PC-9 (cell line): Measurements from ENCODE around the gene AGAP1. TPM values are rescaled to one million over a fixed set of nuclear protein-coding genes. Genes with fewer than 3 reads are reported as not detected.

Experiments used
- BruUV-seq: library from RNA; stranded (reverse); fragments of 400-500 nt; replicated peaks from 2 replicates; lab custom pipeline; 2021; lab: Mats Ljungman, UMichigan
- CTCF ChIA-PET: fragments of 300-600 bp; sonication (Branson Sonifier 250); formaldehyde crosslinking; loops from one replicate; lab custom pipeline; 2022; ENCODE audit warnings: antibody characterized with exemption; lab: Charles Lee
- POLR2A ChIA-PET: fragments of 300-600 bp; sonication (Branson Sonifier 250); formaldehyde crosslinking; loops from one replicate; lab custom pipeline; 2022; ENCODE audit warnings: antibody characterized with exemption; ENCODE audit not compliant: unreplicated experiment; lab: Charles Lee
- DNase-seq, 2 experiments: peaks; one replicate each; pipeline versions ENCODE4 v3.0.0 to v3.0.0-alpha.2; 2015 to 2022; ENCODE audit warnings: mixed read lengths in 1 of 2
- H2AFZ ChIP-seq: fragments of 200-600 bp; sonication (generic); 2 replicates; pipeline ENCODE4 v1.8.1; 2017; ENCODE audit warnings: antibody characterized with exemption
- H3F3A ChIP-seq: fragments of 200-600 bp; sonication (generic); 2 replicates; pipeline ENCODE4 v1.8.1; 2017; ENCODE audit warnings: antibody characterized with exemption, mild to moderate bottlenecking, low read depth; ENCODE audit not compliant: insufficient read depth
- H3K27ac ChIP-seq: fragments of 200-600 bp; sonication (generic); 2 replicates; pipeline ENCODE4 v1.6.1; 2016; ENCODE audit warnings: mixed run types
- H3K27me3 ChIP-seq: fragments of 200-600 bp; sonication (generic); 2 replicates; pipeline ENCODE4 v1.6.1; 2016; ENCODE audit warnings: low read depth, mixed run types; ENCODE audit not compliant: insufficient read depth
- H3K36me3 ChIP-seq: fragments of 200-600 bp; sonication (generic); 2 replicates; pipeline ENCODE4 v1.6.1; 2016; ENCODE audit warnings: low read depth, mixed run types
- H3K4me1 ChIP-seq: fragments of 200-600 bp; sonication (generic); replicated peaks from 2 replicates; pipeline ENCODE4 v1.6.1; 2016; ENCODE audit warnings: mixed run types; ENCODE audit not compliant: insufficient read depth
- H3K4me2 ChIP-seq: fragments of 200-600 bp; sonication (generic); 2 replicates; pipeline ENCODE4 v1.6.1; 2017; ENCODE audit warnings: mixed run types
- H3K4me3 ChIP-seq: fragments of 200-600 bp; sonication (generic); 2 replicates; pipeline ENCODE4 v1.6.1; 2016; ENCODE audit warnings: mixed run types
- H3K79me2 ChIP-seq: fragments of 200-600 bp; sonication (generic); 2 replicates; pipeline ENCODE4 v1.6.1; 2017; ENCODE audit warnings: low read depth, mixed run types
- H3K9me2 ChIP-seq: fragments of 200-600 bp; sonication (generic); 2 replicates; pipeline ENCODE4 v1.8.1; 2017; ENCODE audit warnings: mild to moderate bottlenecking; ENCODE audit not compliant: insufficient read depth
- H3K9me3 ChIP-seq: fragments of 200-600 bp; sonication (generic); 2 replicates; pipeline ENCODE4 v1.8.1; 2016; ENCODE audit warnings: low read depth; ENCODE audit not compliant: insufficient read depth
- H4K20me1 ChIP-seq: fragments of 200-600 bp; sonication (generic); 2 replicates; pipeline ENCODE4 v1.8.1; 2017; ENCODE audit not compliant: insufficient read depth
- CTCF ChIP-seq: fragments of 200-600 bp; sonication (generic); conservative IDR thresholded peaks from 2 replicates; pipeline ENCODE4 v1.6.1; 2017; ENCODE audit warnings: mixed run types, antibody characterized with exemption, mild to moderate bottlenecking, moderate library complexity
- EZH2 ChIP-seq: fragments of 200-600 bp; sonication (generic); IDR thresholded peaks from 2 replicates; pipeline ENCODE4 v1.8.0; 2017; ENCODE audit warnings: antibody characterized with exemption, low read depth
- intact Hi-C: fragments of 100-400 bp; cut with micrococcal nuclease; formaldehyde crosslinking; loops from one replicate; pipeline ENCODE4 v1.10.0; 2022; ENCODE audit not compliant: unreplicated experiment
- total RNA-seq: library from RNA; stranded (reverse); gene quantifications from 2 replicates; pipeline ENCODE4 v1.2.3, GENCODE V29; 2021

AGAP1 gene
- total RNA-seq, 1 experiment from 2014 or later, result 91.4 TPM

- intact Hi-C loops, result no loop called here
- H3K9me3 ChIP-seq, result no peaks in the 10 kb centered on the region
- H3K4me1 ChIP-seq, result peaks cover 16% of the 10 kb centered on the region
- no peaks in the 10 kb centered on the region for H3K27me3 ChIP-seq
- no peak overlapping the region for H3K27ac ChIP-seq
- no TSS peak for BruUV-seq
- TF ChIP-seq CTCF (no peak), EZH2 (no peak)
- H4K20me1 ChIP-seq, result peaks cover 12% of the 10 kb centered on the region
- H3K79me2 ChIP-seq, result peaks cover 7% of the 10 kb centered on the region
- ChIA-PET CTCF (no interaction called here), POLR2A (no interaction called here)
- no peak for DNase-seq
- H3K9me2 ChIP-seq, result no peaks in the 10 kb centered on the region
- H3F3A ChIP-seq, result peaks cover 15% of the 10 kb centered on the region
- no peaks in the 10 kb centered on the region for H3K36me3 ChIP-seq
- no peak overlapping the region for H3K4me3 ChIP-seq
- no peak overlapping the region for H3K4me2 ChIP-seq
- no peak overlapping the region for H2AFZ ChIP-seq
Observed at GRCh38 chr2:236041616-236042015, 547.8 kb downstream of the AGAP1 start.

- no TSS peak for BruUV-seq
- ChIA-PET CTCF (no interaction called here), POLR2A (no interaction called here)
- H3K27ac ChIP-seq, result no peak overlapping the region
- peaks cover 18% of the 10 kb centered on the region for H3F3A ChIP-seq
- H3K9me2 ChIP-seq, result no peaks in the 10 kb centered on the region
- H3K4me1 ChIP-seq, result peaks cover 20% of the 10 kb centered on the region
- H3K9me3 ChIP-seq, result no peaks in the 10 kb centered on the region
- no peaks in the 10 kb centered on the region for H3K27me3 ChIP-seq
- peaks cover 12% of the 10 kb centered on the region for H4K20me1 ChIP-seq
- no peak for TF ChIP-seq EZH2
- TF ChIP-seq CTCF, result no peak
- peaks cover 7% of the 10 kb centered on the region for H3K79me2 ChIP-seq
- H3K4me2 ChIP-seq, result no peak overlapping the region
- H2AFZ ChIP-seq, result no peak overlapping the region
- intact Hi-C loops, result no loop called here
- no peak overlapping the region for H3K4me3 ChIP-seq
- no peak for DNase-seq
- no peaks in the 10 kb centered on the region for H3K36me3 ChIP-seq
Observed at GRCh38 chr2:236042087-236042486, 548.2 kb downstream of the AGAP1 start.

DNA sequence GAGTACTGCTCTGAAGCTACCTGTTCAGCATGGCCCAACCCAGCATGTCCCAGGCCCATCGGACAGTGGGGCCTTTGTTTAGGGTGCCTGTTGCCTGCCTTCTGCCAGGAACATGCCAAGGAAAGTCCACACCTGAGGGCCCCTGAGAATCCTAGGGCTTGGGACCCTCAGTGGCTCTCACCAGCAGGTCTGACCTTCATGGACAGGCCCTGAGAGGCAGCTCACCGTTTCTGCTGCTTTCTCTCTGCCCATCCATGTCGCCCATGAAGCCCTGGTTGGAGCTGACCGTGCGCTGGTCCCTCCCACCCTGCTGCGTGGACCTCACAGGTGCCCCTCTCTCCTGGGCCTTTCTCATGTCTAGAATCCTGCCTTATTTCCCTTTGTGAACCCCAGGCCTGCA, 550.3 kb downstream of the AGAP1 start:
- Histone ChIP-seq H4K20me1 (peaks cover 26% of the 10 kb centered on the region), H3K27ac (no peak overlapping the region), H3K4me1 (peaks cover 36% of the 10 kb centered on the region), H3K9me2 (no peaks in the 10 kb centered on the region), H3K9me3 (no peaks in the 10 kb centered on the region), H3K4me3 (no peak overlapping the region), H3K36me3 (no peaks in the 10 kb centered on the region), H3K79me2 (peaks cover 7% of the 10 kb centered on the region), H3K4me2 (no peak overlapping the region), H2AFZ (no peak overlapping the region), H3F3A (peaks cover 35% of the 10 kb centered on the region), H3K27me3 (no peaks in the 10 kb centered on the region)
- intact Hi-C loops, result no loop called here
- POLR2A ChIA-PET, result no interaction called here
- no TSS peak for BruUV-seq
- no peak for DNase-seq
- TF ChIP-seq EZH2 (no peak), CTCF (no peak)
- CTCF ChIA-PET, result interaction anchor here (0.7 to 1.0 kb wide), 2 partner anchors 57 to 264 kb away, joined by 3 read pairs; no protein-coding TSS in a partner anchor
